ENCODE results near the gene P3H2.
A peak's percentile ranks its signal among the peaks of the same experiment; 100 is the strongest.
"Not testable (repeated sequence)": the region's sequence is repeated elsewhere in the genome, so short reads cannot be mapped to it uniquely, and the experiment has no call there.

The P3H2 gene

GRCh38 chr3:189978753-189979152 is 141.9 kb downstream of the P3H2 start:
- no peak for DNase-seq

GRCh38 chr3:189977174-189977573 is 143.5 kb downstream of the P3H2 start:
- DNase-seq: no peak

GRCh38 chr3:189975391-189975990 is 145.2 kb downstream of the P3H2 start:
- DNase-seq: no peak

DNA sequence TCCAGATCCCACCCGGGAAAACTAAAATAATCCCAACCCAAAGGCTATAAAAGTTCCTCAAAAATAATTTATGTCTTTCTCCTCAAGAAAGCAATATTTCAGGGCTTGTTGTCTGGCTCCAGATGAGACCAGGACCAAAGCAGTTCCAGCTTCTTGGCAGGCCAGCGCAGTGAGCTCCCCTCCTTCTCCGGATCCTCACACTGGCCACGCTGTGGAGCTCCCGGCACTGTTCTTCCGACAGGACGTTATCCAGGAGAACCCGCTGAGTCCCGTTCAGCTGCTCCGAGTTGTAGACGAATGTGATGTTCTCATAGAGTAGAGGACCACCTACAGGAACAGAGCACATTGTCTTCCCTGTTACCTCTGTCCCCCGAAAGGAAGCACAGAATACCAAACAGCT is 146.3 kb downstream of the P3H2 start:
- DNase-seq: no peak

DNA sequence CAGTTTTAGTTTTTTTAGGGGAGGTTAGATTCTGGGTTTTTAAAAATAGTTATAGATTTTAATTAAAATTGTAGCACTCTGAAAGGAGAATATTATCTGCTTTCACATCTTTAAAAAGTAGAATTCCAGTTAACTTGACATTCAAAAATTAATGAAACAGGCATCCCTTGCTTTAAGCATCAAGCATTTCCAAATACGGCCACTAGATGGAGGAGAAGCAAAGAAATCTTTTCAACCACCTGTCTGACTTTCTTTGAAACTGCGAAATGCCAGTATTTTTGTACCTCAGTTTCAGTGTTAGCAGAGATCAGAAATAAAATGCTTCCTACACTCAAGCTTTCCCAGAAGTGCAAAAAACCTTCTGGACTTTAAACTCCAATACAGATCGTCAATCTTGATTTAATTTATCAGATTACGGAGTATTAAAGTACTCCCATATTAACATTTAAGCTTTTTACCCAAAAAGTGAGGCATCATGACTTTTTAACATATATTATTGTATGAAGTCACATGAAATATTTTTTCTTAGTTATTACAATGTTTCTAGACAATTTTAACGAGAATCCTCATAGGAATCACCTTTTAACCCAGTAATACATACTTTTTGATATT is 153.3 kb downstream of the P3H2 start:
- peak; percentile 34 for DNase-seq

DNA sequence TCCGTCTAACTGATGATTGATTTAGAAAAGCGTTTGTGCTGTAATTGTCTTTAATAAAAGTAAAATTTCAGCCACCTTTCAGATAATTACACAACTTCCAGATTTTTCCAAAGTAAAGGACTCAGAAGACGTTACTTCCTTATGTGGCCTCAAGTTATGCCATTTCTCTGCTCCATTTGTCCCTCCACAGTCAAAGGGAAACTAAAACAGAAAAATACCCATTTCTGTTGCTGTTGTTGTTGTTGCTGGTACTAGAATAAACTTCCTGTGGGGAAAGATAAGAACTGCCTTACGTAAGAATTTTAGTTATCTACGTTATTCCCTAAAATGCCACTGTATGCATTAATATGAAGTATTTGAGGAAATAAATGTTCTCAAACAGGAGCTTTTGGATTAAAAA is 153.9 kb downstream of the P3H2 start:
- DNase-seq: no peak

DNA sequence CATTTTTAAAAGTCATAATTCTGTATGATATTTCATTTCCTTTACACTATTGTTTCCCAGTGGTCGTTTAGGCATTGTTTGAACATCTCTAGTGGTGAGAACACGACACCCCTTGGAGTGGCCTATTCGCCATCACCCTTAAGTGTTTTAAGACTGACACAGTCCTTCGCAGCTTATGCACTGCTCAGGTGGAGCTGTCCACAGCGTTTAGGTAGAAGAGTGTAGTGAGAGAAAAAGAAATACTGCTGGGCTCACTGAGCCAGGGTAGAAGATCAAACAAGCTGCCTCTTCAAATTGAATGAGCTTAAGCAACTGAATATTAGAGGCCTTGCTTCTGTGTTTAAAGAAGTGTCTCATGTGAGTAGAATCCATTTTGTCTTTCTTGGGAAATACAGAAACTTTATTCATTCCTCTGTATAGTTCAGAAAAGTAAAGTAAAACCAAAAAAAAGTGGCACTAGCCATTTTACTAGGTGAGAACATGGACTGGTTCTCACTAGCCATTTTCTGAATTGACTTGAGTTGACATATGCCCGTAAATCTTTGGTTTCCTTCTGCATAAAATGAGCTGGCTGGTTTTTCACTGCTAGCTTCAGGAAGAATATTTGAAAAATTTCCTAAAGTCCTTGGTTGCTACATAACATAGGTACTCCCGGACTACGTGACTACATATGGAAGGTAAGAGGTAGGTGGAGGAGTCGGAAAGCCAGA is 155.9 kb downstream of the P3H2 start:
- no peak for DNase-seq

DNA sequence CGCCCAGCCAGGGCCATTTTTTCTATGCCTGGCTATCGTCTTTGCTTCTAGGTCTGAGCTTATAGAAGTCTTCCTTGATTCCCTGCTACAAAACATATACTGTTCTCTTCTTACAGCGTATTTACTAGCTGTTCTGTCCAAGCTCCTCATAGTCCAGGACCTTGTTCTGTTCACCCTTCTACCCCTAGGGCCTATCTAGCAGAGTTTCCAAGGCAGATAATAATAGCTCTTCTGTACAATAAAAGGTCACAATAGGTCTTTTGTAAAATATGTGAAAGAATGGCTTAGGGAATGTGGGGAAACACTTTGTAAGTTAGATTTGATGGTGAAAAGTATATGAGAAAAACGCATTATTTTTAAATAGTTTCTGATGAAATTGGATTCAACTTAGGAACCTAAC is 158.2 kb downstream of the P3H2 start:
- no peak for DNase-seq

DNA sequence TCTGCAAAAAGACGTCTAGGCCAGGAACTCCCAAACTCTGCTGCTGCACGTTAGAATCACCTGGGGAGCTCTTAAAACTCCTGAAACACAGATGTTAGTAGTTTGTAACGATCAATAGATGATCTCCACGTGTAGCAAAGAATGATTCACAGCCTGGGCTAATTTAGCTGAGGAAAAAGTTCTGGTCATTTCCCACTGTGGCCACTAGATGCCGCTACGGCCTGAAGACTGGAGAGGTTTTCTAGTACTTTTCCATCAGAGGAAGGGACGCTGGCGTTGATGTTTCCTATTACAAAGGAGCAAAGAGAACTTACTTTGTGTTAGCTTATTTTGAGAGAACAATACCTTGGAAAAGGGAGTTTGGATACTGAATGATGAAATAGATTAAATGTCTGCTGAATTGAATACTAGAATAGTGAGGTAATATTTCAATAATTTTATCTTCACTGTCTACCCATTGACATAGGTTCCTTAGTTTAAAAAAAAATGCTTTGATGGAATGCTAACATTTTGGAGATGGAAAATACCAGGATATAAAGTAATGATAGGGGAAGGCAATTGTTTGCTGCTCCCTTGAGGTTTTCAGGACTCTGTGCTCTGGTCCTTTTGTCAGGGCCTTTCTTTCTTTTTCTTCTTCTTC is 159.1 kb downstream of the P3H2 start:
- peak; percentile 60 for DNase-seq

DNA sequence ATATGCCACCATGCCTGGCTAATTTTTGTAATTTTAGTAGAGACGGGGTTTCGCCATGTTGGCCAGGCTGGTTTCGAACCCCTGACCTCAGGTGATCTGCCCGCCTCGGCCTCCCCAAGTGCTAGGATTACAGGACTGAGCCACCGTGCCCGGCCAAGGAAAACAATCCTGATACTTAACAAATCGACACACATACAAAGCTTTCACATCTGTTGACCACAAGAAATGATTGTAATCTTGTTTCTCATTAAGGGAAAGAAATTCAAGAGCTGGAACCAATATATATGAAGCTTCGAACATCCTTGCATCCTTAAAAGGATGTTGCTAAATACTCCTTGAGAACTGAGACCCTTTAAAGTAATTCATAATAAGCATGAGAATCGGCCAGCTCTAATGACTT is 159.6 kb downstream of the P3H2 start:
- DNase-seq: not testable (repeated sequence)

- no peak for DNase-seq
Observed at GRCh38 chr3:189954733-189955665, 165.7 kb downstream of the P3H2 start.

GRCh38 chr3:189953551-189953950 is 167.1 kb downstream of the P3H2 start:
- no peak for DNase-seq

GRCh38 chr3:189952272-189952671 is 168.4 kb downstream of the P3H2 start:
- no peak for DNase-seq

DNA sequence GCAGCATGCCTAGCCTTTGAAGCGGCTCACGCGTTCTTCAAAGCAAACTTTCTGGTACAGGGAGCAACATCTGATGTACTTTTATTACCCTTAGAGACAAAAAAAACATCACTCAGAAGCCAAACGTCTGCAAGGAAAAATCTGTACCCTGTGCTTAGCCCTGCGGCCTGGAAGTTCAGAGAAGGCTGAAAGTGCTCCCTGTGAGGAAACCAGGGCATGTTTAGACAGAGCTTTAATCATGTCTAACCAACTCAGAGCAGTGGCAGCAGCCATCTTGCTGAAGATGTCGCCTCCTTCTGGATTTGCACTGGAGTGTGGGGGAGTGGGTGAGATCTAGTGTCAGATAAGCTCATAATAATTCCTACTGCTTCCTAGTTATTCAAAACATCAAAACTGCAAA is 170.4 kb downstream of the P3H2 start:
- no peak for DNase-seq

DNA sequence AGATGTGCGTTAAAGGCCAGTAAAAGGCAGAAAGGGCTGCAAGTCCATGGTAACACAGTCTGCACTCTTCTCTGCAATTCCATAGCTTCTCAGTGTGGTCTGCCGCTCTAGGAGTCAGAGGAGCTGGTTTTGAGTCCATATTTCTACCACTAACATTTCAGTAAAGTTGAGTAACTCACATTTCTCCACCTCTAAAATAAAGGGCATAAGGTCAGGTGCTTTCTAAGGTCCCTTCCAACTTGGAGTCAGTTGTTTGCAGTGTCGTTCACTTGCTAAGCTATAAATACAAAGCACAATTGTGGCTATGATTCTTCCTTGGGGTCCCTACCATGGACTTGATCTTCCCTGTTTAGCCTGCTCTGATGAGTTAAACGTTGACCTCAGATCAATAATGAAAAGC is 171.1 kb downstream of the P3H2 start:
- DNase-seq: no peak

DNA sequence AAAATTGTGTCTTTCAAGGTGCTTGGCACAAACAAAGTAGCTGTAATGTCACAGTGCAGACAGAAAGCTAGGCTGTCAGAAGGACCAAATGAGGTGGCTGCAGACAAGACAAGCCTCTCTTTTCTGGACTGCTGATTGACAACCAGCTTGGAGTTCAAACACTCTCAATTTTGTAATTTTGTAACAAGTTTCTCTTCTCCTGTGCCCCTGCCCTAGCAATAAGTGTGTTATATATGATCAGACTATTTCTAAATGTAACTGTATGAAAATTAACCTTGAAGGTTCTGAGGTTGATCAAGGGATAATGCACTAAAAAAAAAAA is 172.0 kb downstream of the P3H2 start:
- no peak for DNase-seq

- peak; percentile 60 for DNase-seq
Observed at GRCh38 chr3:189947948-189948723, 172.6 kb downstream of the P3H2 start.

GRCh38 chr3:189947068-189947467 is 173.6 kb downstream of the P3H2 start:
- no peak for DNase-seq

- no peak for DNase-seq
Observed at GRCh38 chr3:189945935-189946709, 174.6 kb downstream of the P3H2 start.

- no peak for DNase-seq
Observed at GRCh38 chr3:189944285-189945145, 176.2 kb downstream of the P3H2 start.

Measured in NCI-H1092 treated with DMSO at 0.1 percent for 48 hours (cell line).